ENCODE results near the gene MACC1.
"Not testable (repeated sequence)": the region's sequence is repeated elsewhere in the genome, so short reads cannot be mapped to it uniquely, and the experiment has no call there.

The MACC1 gene

DNA sequence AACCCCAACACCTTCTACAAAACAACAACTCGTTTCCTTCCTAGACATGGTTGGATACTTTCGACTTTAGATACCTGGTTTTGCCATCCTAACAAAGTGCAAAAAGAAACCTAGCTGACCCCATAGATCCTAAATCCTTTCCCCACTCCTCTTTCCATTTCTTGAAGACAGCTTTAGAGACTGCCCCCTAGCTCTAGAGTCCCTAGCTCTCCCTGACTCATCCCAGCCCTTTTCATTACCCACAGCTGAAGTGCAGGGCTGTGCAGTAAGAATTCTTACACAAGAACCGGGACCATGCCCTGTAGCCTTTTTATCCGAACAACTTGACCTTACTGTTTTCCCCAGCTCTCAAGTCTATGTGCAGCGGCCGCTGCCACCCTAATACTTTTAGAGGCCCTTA is 93.1 kb downstream of the MACC1 start:
- DNase-seq: not testable (repeated sequence)

DNA sequence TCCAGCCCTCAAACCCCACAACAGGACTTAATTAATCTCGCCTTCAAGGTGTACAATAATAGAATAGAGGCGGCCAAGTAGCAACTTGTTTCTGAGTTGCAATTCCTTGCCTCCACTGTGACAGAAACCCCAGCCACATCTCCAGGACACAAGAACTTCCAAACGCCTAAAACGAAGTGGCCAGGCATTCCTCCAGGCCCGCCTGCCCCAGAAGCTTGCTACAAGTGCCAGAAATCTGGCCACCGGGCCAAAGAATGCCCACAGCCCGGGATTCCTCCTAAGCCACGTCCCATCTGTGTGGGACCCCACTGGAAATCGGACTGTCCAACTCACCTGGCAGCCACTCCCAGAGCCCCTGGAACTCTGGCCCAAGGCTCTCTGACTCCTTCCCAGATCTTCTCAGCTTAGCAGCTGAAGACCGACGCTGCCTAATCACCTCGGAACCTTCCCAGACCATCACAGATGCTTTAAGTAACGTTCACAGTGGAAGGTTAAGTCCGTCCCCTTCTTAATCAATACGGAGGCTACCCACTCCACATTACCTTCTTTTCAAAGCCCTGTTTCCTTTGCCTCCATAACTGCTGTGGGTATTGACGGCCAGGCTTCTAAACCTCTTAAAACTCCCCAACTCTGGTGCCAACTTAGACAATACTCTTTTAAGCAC is 94.4 kb downstream of the MACC1 start:
- DNase-seq: not testable (repeated sequence)

DNA sequence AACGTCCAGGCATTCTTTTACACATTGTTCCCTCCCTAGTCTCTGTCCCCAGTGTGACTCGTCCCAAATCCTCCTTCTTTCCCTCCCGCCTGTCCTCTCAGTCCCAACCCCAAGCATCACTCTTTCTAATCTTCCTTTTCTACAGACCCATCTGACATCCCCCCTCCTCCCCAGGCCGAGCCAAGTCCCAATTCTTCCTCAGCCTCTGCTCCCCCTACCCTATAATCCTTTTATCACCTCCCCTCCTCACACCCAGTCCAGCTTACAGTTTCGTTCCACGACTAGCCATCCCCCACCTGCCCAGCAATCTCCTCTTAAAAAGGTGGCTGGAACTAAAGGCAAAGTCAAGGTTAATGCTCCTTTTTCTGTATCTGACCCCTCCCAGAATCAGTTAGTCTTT is 95.1 kb downstream of the MACC1 start:
- DNase-seq: no peak

DNA sequence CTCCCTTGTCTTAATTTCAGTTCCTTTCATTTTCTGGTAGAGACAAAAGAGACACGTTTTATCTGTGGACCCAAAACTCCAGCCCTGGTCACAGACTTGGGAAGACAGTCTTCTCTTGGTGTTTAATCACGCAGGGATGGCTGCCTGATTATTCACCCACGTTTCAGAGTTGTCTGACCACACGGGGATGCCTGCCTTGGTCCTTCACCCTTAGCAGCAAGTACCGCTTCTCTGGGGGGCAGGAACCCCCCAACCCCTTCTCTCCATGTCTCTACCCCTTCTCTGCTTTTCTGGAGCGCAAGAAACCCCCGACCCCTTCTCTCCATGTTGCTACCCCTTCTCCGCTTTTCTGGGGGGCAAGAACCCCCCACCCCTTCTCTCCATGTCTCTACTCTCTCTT is 95.8 kb downstream of the MACC1 start:
- no peak for DNase-seq

DNA sequence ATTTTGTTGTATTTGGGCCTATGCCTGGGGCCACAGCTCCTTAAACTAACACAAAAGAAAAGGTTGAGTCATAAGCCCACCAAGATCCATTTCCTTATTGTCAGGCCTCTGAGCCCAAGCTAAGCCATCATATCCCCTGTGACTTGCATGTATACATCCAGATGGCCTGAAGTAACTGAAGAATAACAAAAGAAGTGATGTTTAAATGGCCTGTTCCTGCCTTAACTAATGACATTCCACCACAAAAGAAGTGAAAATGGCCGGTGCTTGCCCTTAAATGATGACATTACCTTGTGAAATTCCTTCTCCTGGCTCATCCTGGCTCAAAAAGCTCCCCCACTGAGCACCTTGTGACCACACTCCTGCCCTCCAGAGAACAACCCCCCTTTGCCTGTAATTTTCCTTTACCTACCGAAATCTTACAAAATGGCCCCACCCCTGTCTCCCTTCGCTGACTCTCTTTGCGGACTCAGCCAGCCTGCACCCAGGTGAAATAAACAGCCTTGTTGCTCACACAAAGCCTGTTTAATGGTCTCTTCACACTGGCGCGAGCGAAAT is 96.5 kb downstream of the MACC1 start:
- DNase-seq: not testable (repeated sequence)

DNA sequence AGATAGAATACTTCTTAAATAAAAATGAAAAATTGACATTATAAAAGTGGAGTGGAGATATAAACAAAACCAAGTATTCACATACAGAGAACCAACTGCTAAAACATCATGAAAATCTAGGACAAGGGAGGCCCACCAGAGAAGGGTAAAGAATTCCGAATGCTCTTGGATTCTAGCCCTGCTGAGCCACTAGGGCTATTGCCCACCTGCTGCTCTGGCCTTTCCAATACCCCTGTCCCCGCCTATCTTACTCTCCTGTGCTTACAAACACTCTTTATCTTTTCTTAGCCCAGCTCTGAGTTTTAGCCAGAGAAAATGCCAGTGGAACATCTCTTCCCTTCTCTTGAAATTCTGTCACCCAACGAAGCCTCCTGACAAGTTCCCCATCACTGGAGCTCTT is 100.3 kb downstream of the MACC1 start:
- DNase-seq: no peak

DNA sequence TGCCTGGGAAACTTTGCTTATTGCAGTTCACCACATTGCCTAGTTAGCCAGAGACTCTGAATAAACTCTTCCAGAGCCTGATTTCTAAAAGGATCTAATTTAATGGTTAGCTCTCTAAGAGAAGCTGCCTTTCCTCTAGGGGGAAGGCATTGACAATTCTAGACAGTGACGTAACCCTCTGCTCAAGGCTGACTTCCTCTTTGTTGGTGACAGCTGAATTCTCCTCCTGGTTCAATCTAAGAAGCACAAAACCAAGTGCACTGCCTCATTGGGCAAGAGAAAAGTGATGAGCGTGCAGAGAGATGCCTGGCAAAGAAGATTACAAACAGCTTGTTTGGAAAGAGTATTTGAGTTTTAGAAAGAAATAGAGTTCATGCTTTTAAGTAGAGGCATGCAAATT is 102.7 kb downstream of the MACC1 start:
- no peak for DNase-seq

DNA sequence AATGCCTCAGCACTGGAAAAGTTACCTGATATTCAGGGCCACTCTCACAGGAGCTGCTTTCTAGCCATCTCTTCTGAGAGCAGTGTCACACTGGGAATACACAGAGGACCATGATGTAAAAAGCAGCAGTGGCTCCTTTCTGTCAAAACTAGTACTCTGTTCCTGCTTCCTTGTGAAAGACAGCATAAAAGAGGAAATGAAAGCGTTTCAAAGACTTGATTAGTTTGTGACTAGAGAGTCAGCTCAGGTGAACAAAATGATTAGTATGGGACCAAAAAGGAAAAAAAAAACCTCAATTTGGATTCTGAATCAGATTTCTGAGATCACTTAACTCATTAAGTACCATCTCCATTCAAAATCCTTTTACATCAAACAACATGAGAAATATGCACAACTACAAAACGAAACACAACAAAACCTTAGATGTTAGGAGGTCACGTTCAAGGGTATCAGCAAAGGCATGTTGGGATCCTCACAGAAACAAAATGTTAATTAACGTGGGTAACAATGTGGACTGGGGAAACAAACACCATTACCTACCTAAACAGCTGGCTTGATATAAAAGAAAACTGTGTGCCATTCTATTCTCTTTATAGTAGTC is 103.7 kb downstream of the MACC1 start:
- DNase-seq: no peak

DNA sequence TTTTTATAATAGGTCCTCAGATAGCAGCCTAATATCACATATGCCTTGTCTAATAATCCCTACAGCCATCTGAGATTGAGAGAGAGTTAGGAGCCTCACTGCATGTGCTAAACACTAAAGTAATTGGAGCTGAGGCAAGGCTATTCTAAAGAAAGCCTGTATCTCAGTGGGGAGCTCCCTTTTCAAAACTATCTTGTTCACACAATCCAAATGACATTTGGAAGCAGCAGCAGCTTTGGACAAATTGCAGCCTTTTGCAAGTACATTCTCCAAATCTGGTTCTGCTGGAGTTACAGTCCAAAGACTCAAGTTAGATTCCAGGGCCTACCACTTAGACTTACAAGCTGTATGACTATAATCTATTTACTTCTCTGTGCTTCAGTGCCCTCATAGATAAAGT is 104.5 kb downstream of the MACC1 start:
- no peak for DNase-seq

DNA sequence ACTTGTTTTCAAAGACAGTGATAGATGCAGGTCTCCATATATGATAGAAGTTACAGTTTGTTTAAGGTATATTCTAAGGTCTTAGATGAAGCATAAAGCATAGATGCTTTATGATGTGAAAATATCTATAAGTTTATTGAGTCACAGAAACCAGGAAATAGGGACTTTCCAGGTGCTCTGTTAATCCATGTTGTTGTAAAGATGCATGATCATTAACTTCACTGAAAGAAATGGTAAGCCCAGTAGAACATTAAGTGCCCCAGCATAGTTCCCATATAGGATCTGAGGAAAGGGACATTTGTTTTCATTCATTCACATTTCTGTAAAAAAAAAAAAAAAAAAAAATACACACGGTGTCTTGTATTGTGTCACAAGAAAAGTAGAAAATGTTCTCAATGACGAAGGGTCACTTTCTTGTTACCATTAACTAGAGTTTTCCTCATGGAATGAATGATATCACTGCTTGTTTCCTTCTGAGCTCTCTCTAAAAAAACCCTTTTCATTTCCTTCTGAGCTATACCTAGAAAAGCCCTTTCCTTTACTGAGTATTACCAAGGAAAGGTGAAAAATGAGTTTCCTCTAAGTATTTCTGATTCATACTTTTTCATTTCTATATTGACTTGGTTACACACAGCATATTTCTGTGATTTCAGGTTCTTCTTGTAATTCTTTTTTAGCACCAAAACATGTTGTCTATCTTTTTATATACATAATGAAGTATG is 105.2 kb downstream of the MACC1 start:
- no peak for DNase-seq

DNA sequence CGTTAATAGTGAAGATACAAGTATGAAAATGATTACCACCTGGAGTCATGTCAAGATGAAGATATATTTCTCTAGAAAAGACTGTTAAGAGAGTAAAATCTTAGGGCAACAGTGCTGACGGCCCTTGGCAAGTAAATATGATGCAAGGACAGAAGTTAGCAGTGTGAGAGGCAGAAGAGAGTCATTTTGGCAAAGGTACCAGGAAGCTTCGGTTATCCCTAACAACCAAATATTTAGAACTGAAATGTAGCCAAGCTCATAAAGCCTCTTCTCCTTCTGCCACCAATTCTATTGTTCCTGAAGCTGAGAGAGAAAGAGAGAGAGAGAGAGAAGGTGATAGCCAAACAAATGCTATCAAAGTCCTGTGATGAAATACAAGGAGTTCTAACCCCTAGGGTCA is 109.6 kb downstream of the MACC1 start:
- DNase-seq: no peak

DNA sequence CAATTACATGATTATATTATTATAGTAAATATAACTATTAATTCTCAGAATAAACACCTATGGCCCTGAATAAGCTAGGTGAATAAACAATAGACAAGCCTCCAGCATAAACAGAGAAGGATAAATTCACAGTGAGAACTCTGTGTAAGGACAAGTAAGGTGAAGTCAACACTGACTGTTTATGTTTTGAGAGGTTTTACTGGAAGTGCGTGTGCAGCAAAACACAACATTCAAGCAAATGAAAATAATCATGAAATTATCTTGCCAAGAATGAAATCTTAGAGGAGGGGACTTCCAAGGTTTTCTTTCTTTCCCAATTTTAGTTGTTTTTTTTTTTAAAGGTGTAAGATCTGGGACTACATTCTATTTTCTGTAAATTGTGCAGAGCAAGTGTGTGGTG is 112.5 kb downstream of the MACC1 start:
- DNase-seq: no peak

DNA sequence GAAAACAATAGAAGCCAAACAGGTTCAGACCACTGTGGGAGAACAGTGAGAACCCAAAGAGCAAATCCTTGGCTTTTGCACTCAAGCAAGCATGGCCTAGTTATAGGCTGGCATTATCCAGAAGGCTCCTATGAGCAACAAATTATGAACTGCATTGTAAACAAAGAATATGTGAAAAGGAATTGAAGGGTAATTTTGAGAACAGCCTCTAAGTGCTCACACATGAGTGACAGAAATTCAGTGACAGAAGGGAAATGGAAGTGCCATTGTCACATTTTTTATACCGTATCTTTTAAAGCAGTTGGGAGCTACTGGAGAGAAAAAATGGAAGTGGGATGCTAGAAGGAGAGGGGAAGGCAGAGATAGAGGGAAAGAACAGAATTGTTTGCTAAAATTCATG is 114.2 kb downstream of the MACC1 start:
- no peak for DNase-seq

DNA sequence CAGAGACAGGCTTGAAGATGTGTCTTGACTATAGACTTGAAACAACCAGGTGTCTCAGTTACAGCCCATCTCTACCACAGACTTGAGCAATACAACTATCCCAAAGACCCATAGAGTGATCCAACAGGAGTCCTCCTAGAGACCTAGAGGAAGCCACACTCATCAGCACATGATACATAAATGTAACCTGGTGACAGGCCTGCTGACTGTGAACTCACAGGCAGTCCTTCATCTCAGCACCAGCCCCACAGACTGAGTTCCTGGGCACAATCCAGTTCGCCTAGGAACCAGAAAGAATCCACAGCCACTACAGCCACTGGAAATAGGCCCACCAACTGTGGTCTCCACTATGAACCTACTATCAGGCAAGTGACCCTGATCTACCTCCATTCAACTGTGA is 121.3 kb downstream of the MACC1 start:
- DNase-seq: no peak

DNA sequence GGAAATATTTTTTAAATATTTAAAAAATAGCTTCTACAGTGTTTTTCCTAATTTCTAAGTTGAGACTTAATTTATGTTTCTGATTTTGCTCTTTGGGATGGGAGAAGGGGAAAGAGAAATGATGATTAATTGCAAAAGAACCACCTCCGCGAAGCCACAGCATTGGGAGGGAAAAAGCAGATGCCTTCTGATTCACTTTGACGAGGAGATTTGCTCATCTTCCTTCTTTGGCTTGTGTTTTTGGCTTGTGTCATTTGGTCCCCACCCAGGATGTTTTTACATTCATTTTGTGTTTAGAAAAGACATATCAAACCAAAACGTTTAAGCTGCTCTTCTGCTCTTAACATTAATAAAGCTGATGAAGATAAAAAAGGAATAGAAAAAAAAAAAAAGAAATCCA is 121.7 kb downstream of the MACC1 start:
- no peak for DNase-seq

DNA sequence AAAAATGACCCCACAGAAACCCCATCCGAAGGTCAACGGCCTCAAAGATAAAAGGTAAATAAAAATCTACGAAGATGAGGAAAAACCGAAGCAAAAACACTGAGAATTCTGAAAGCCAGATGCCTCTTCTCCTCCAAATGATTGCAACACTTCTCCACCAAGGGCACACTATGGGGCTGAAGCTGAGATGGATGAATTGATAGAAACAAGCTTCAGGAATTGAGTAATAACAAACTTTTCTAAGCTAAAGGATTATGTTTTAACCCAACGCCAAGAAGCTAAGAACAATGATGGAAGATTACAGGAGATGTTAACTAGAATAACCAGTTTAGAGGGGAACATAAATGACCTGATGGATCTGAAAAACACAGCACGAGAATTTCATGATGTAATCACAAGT is 127.8 kb downstream of the MACC1 start:
- no peak for DNase-seq

DNA sequence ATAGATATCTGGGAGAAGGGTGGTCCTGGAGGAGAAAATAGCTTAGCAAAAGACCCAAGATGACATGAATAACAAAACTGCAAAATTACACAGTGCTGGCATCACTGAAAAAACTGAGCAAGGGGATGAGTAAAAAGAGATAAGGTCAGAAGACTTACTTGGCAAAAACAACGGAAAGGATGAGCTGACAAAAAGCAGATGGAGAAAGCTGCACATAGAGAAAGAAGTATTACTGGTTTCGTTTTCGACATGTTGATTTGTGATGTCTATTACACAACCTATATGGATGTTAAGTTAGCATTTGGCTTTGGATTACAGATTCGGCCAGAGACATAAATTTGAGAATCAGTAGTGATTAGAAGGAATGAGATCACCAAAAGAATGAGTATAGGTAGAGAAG is 132.1 kb downstream of the MACC1 start:
- DNase-seq: no peak
